ENCODE measurements around the gene ZSCAN31. TPM values are rescaled to one million over a fixed set of nuclear protein-coding genes. Genes with fewer than 3 reads are reported as not detected.

Gene ZSCAN31
- total RNA-seq, 1 experiment from 2014 or later: 10.1 TPM

DNA sequence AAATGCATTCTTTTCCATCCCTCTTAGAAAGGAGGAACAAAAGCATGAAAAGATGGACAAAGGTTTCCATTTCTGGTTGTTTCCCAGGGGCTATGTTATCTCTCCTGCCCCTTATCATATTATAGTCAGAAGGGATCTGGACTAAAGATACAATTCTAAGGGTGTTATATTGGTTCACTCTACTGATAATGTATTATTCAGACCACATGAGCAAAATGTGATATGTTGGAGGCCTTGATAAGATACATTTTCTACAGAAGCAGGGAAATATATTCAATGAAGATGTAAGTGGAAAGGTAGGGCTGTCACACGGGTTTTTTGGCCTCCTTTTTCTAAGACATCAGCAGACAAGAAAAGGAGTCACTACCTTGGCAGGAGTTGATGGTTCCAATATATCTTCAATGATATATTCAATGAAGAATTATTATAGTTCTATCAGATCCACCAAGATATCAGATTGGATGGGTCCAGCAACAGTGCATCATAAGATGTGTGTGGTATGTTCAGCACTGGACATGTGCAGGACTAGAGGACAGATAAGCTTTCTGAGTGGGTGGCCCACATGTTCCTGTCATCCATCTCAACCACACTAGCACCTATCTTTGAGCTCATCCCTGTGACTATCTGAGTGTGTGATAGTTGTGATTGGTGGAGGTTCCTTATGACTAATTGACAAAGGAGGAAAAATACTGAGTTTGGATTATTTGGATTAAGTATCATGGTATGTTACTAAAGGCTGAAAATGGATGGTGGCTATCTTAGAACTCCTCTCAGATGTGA, 8.1 kb upstream of the ZSCAN31 start:
- ChIA-PET POLR2A (no interaction called here), CTCF (no interaction called here), RAD21 (ENCODE audit: low non-redundant PET in 1 of 2, low total read pairs in 2 of 2, uncharacterized antibody in 2 of 2, unreplicated experiment in 2 of 2) (no interaction called here)
- no peaks in the 10 kb centered on the region for H4K20me1 ChIP-seq (ENCODE audit: insufficient read depth)
- DNase-seq (ENCODE audit: low read depth, low spot score) (no peak), ATAC-seq (no peak)
- 0 out of 4 replicates have a peak, but pooled peaks cover 4 to 6% of the 10 kb centered on the region in 2 experiments for H3K9me3 ChIP-seq (ENCODE audit: control insufficient read depth in 1 of 2, insufficient read depth in 1 of 2, low read depth in 1 of 2, low read length in 2 of 2)
- no peaks in the 10 kb centered on the region for H3K9me2 ChIP-seq (ENCODE audit: insufficient read depth)
- no peaks in the 10 kb centered on the region for H3K36me3 ChIP-seq (ENCODE audit: control insufficient read depth in 1 of 2, insufficient read depth in 2 of 2, low read length in 2 of 2)
- H3K4me3 ChIP-seq (replicated peaks in 1 of 2; ENCODE audit: low read depth in 1 of 2, low read length in 2 of 2): no peak overlapping the region
- H3K4me2 ChIP-seq (ENCODE audit: low read length): no peak overlapping the region
- intact Hi-C loops (cut with micrococcal nuclease): no loop called here
- no peak overlapping the region for H3K9ac ChIP-seq (ENCODE audit: low read length)
- no peak overlapping the region for H2AFZ ChIP-seq (ENCODE audit: low read depth, low read length, poor library complexity, severe bottlenecking)
- no peaks in the 10 kb centered on the region for H3K79me2 ChIP-seq (ENCODE audit: insufficient read depth, low read length)
- no peaks in the 10 kb centered on the region for H3K4me1 ChIP-seq (ENCODE audit: control insufficient read depth in 1 of 2, insufficient read depth in 2 of 2, low read length in 2 of 2)
- BruUV-seq (replicated peaks): no TSS peak
- no peaks in the 10 kb centered on the region for H3K27me3 ChIP-seq (ENCODE audit: insufficient read depth, low read length)
- H3K27ac ChIP-seq (ENCODE audit: low read depth, low read length): no peak overlapping the region
- TF ChIP-seq RAD21 (IDR thresholded peaks at IDR 0.05; ENCODE audit: low read depth) (no peak), ELF1 (IDR thresholded peaks at IDR 0.05; ENCODE audit: borderline replicate concordance, low read depth) (no peak), SIN3A (IDR thresholded peaks at IDR 0.05; ENCODE audit: low read depth) (no peak)

DNA sequence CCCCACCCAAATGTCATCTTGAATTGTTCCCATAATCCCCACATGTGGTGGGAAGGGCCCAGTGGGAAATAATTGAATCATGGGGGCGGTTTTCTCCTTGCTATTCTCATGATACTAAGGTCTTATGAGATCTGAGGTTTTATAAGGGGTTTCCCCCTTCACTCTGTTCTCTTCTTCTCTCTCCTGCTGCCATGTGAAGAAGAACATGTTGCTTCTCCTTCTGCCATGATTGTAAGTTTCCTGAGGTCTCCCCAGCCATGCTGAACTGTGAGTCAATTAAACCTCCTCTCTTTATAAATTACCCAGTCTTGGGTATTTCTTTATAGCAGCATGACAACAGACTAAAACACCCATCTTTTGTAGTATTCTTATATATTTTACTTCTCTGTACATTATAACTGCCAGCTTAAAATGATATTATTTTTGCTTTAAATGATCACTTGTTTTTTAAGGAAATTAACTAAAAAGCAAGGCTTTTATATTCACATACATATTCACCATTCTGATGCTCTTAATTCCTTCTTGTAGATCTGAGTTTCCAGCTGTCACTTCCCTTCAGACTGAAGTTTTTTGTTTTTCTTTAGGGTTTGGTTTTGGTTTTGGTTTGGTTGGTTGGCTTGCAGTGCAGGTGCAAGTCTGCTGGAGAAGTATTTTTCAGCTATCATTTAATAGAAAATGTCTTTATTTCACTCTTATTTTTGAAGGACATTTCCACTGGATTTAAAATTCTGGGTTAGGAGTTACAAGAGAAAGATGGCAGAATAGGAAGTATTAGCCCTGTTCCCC, 4.6 kb upstream of the ZSCAN31 start:
- Histone ChIP-seq H3K9me3 (ENCODE audit: control insufficient read depth in 1 of 2, insufficient read depth in 1 of 2, low read depth in 1 of 2, low read length in 2 of 2) (0 out of 4 replicates have a peak, but pooled peaks cover 4 to 6% of the 10 kb centered on the region in 2 experiments), H3K27ac (ENCODE audit: low read depth, low read length) (no peak overlapping the region), H4K20me1 (ENCODE audit: insufficient read depth) (no peaks in the 10 kb centered on the region), H3K79me2 (ENCODE audit: insufficient read depth, low read length) (peaks cover 5% of the 10 kb centered on the region; the same call in 1 of the 2 replicates), H3K4me1 (ENCODE audit: control insufficient read depth in 1 of 2, insufficient read depth in 2 of 2, low read length in 2 of 2) (peaks cover 7 to 12% of the 10 kb centered on the region in 2 experiments; a peak in 3 of 4 replicates), H3K4me3 (replicated peaks in 1 of 2; ENCODE audit: low read depth in 1 of 2, low read length in 2 of 2) (no peak overlapping the region), H3K9ac (ENCODE audit: low read length) (no peak overlapping the region), H3K9me2 (ENCODE audit: insufficient read depth) (no peaks in the 10 kb centered on the region), H2AFZ (ENCODE audit: low read depth, low read length, poor library complexity, severe bottlenecking) (no peak overlapping the region), H3K27me3 (ENCODE audit: insufficient read depth, low read length) (no peaks in the 10 kb centered on the region), H3K4me2 (ENCODE audit: low read length) (no peak overlapping the region), H3K36me3 (ENCODE audit: control insufficient read depth in 1 of 2, insufficient read depth in 2 of 2, low read length in 2 of 2) (no peaks in the 10 kb centered on the region)
- ChIA-PET RAD21 (ENCODE audit: low non-redundant PET in 1 of 2, low total read pairs in 2 of 2, uncharacterized antibody in 2 of 2, unreplicated experiment in 2 of 2) (no interaction called here), POLR2A (no interaction called here), CTCF (no interaction called here)
- no TSS peak for BruUV-seq (replicated peaks)
- no peak for ATAC-seq
- no peak for DNase-seq (ENCODE audit: low read depth, low spot score)
- intact Hi-C loops (cut with micrococcal nuclease): no loop called here
- TF ChIP-seq ELF1 (IDR thresholded peaks at IDR 0.05; ENCODE audit: borderline replicate concordance, low read depth): no peak
- no peak for TF ChIP-seq CTCF (IDR thresholded peaks at IDR 0.05 in 2 of 3, conservative IDR thresholded peaks at IDR 0.05 in 1 of 3; ENCODE audit: borderline replicate concordance in 1 of 3, insufficient read depth in 1 of 3, low read depth in 2 of 3, low read length in 2 of 3)
- no peak for TF ChIP-seq REST (IDR thresholded peaks at IDR 0.05; ENCODE audit: low read depth)
- TF ChIP-seq SIN3A (IDR thresholded peaks at IDR 0.05; ENCODE audit: low read depth): no peak
- TF ChIP-seq EZH2phosphoT487 (IDR thresholded peaks at IDR 0.05; ENCODE audit: borderline replicate concordance): no peak
- no peak for TF ChIP-seq ZBTB33 (IDR thresholded peaks at IDR 0.05; ENCODE audit: extremely low read depth, insufficient replicate concordance, low read length)
- no peak for TF ChIP-seq SP1 (IDR thresholded peaks at IDR 0.05; ENCODE audit: low read depth)
